Muscle of leg (tissue), 11 donors: ENCODE measurements around the gene ADAMTS9. TPM values are rescaled to one million over a fixed set of nuclear protein-coding genes. Genes with fewer than 3 reads are reported as not detected.
A peak's percentile ranks its signal among the peaks of the same experiment; 100 is the strongest.

Experiments used
- DNase-seq: peaks from one replicate; pipeline ENCODE4 v3.0.0; 2013
- H3K27ac ChIP-seq: one replicate; pipeline ENCODE4 v1.5.1; 2013; ENCODE audit warnings: mild to moderate bottlenecking, low read length, control low read depth
- H3K27me3 ChIP-seq: one replicate; pipeline ENCODE4 v1.6.1; 2013; ENCODE audit warnings: low read length; ENCODE audit not compliant: control insufficient read depth, insufficient read depth
- H3K36me3 ChIP-seq: one replicate; pipeline ENCODE4 v1.6.1; 2013; ENCODE audit warnings: low read length; ENCODE audit not compliant: control insufficient read depth, insufficient read depth
- H3K4me1 ChIP-seq: one replicate; pipeline ENCODE4 v1.6.1; 2013; ENCODE audit warnings: low read length; ENCODE audit not compliant: control insufficient read depth, insufficient read depth
- H3K4me3 ChIP-seq: one replicate; pipeline ENCODE4 v1.5.1; 2013; ENCODE audit warnings: low read length, control low read depth
- H3K9me3 ChIP-seq: replicated peaks from 2 replicates; pipeline ENCODE4 v1.6.1; 2013; ENCODE audit warnings: low read depth, low read length; ENCODE audit not compliant: control insufficient read depth
- WGBS: methylation state at CpG from one replicate; pipeline ENCODE4 v1.1.5; 2013; ENCODE audit warnings: missing lambda C conversion rate; ENCODE audit not compliant: insufficient coverage; 5-methylcytosine and 5-hydroxymethylcytosine counted together
- polyA plus RNA-seq, 8 donors: library from polyadenylated mRNA; unstranded; fragments of 120-200 nt; gene quantifications; one replicate each; pipeline versions ENCODE4 v1.2.1 to v1.2.3, GENCODE V29; 2013; ENCODE audit warnings: inconsistent platforms in 1 of 8, low replicate concordance in 1 of 8; ENCODE audit not compliant: insufficient read length in 8 of 8, insufficient read depth in 1 of 8
- total RNA-seq: library from RNA; stranded (reverse); fragments of 120-200 nt; gene quantifications from one replicate; pipeline ENCODE4 v1.2.4, GENCODE V29; 2013

ADAMTS9 gene
- total and polyA plus RNA-seq, 9 donors: 74.4 to 142 (median 97.4) TPM

DNA sequence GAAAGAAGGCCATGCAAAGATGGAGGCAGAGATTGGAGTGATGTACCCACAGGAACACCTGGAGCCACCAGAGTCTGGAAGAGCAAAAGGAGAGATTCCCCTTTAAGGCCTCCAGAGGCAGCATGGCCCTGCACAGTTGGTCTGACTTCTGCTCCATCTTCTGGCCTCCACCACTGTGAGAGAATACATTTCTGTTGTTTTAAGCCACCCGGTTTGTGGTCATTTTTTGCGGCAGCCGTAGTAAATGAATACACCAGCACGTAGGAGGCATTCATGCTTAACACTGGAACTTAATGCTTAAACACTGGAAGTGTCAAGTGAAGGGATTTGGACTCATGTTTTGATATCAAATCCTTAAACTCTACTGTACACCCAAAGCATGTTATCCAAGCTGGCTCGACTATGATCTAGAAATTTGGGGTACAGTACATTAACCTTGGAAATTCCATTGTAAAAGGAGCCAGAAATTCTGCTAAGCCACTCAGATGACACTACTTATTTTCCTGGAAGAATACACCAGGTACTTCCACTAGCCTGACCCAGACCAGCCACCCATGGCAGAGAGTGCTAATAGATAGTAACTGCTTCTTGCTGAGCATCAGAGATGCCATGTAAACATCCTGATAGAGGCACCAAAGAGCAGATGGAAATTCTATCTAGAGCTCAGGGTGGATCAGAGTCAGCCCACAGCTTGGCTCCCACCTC, 190.9 kb downstream of the ADAMTS9 start:
- no peaks in the 10 kb centered on the region for H3K36me3 ChIP-seq
- no peak overlapping the region for H3K4me3 ChIP-seq
- H3K4me1 ChIP-seq: no peaks in the 10 kb centered on the region
- 79% methylated on average over 2 of the region's 5 CpGs for WGBS
- DNase-seq: no peak
- no peaks in the 10 kb centered on the region for H3K9me3 ChIP-seq
- H3K27ac ChIP-seq: no peak overlapping the region
- no peaks in the 10 kb centered on the region for H3K27me3 ChIP-seq

DNA sequence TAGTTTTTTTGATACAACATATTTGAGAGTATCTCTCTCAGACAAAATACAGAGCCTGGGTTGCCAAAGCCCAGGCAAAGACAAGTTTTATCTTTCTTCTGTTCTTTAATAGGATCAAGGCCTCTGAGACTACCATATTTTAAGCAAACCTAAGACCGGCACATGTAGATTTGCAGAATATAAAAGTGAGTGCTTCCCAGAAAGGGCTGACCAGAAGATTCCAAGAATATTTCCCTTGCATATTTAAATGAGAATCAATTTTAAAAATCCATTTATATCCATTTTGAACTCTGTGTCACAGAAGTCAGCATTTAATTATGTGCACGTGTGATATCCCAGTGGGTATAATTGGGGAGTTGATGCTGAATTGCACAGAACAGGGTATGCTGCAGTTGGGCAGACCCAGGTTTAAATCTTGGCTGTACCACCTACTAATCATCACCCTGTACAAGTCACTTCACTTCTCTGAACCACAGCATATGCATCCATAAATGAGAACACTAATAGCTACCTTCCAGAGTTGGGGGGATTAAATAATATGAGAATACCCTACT, 191.9 kb downstream of the ADAMTS9 start:
- Histone ChIP-seq H3K27ac (no peak overlapping the region), H3K36me3 (no peaks in the 10 kb centered on the region), H3K4me1 (no peaks in the 10 kb centered on the region), H3K9me3 (no peaks in the 10 kb centered on the region), H3K27me3 (peaks cover 2% of the 10 kb centered on the region), H3K4me3 (no peak overlapping the region)
- DNase-seq: no peak
- no CpG with 5 or more reads among the region's 2 CpGs for WGBS

DNA sequence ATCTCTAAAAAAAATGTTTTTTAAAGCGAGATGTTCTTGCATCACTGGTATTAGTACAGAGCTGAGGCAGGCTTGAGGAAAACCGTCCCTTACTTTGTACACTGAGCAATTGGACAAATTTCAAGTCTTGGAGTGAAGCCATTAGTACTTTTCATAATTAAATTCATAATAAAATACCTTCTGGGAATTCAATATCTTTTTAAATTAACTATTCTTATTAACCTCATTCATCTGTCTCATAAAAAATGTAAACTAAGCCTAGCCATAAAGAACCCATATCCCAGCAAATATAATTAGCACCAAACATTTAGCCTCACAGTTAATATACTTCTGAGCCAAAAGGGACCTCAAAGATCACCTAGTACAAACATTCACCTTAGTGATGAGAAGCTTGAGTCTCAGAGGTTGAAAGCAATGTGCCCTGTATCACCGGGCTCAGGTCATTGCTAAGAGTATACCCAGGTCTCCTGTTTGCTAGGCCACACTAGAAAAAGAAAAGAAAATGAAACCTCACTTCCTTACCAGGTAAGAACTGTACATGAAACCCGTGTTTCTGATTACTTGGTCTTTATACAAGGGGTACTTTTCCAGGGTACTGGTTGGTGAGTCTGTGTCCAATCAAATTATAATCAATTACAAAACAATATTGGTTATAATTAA, 192.5 kb downstream of the ADAMTS9 start:
- WGBS: no CpG with 5 or more reads among the region's 4 CpGs

DNA sequence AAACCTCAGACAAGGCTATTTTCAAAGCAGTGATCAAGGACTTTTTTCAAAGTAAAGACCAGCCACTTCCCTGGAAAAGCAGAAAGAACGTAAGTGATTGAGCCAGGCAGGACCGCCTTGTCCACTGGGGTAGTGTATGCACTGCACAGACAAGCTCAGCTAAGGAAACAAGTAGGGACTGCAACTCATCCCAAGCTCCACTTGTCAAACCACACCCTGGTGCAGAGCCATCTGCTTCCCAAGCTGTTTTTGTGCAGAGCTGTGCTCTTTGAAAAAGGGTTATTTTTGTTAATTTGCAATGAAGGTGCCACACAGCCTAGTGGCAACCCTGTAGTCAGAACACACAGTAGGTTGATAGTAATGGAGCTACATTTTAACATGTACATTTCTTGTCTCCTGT, 193.3 kb downstream of the ADAMTS9 start:
- DNase-seq: no peak
- Histone ChIP-seq H3K27ac (no peak overlapping the region), H3K36me3 (no peaks in the 10 kb centered on the region), H3K9me3 (no peaks in the 10 kb centered on the region), H3K4me3 (no peak overlapping the region), H3K4me1 (peaks cover 2% of the 10 kb centered on the region), H3K27me3 (peaks cover 9% of the 10 kb centered on the region)
- 88% methylated on average over 2 of the region's 2 CpGs for WGBS

More for the DNA sequence above, 192.5 kb downstream of the ADAMTS9 start:
- no peak overlapping the region for H3K4me3 ChIP-seq
- no peaks in the 10 kb centered on the region for H3K36me3 ChIP-seq
- H3K4me1 ChIP-seq: no peaks in the 10 kb centered on the region
- no peaks in the 10 kb centered on the region for H3K9me3 ChIP-seq
- no peak for DNase-seq
- peaks cover 3% of the 10 kb centered on the region for H3K27me3 ChIP-seq
- no peak overlapping the region for H3K27ac ChIP-seq

DNA sequence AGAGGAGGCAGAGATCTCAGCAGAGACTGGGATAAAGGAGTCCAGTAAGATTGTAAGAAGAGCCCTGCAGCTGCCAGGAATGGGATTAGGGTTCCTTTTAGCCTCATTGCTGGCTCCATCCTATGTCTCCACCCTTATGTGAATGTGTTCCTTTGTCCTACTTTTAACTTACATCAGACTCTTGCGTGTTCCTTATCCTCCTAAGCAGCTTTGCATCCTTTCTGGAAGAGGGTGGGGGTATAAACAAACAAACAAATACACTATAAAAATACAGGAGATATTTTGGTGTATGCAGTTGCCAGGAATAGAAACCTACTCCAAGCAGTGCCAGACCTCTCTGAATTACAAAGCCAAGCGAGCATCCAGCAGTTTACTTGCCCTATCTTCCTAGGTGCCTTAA, 194.7 kb downstream of the ADAMTS9 start:
- Histone ChIP-seq H3K4me3 (no peak overlapping the region), H3K4me1 (peaks cover 10% of the 10 kb centered on the region), H3K36me3 (no peaks in the 10 kb centered on the region), H3K27ac (no peak overlapping the region), H3K27me3 (peaks cover 12% of the 10 kb centered on the region), H3K9me3 (no peaks in the 10 kb centered on the region)
- no CpG with 5 or more reads among the region's 2 CpGs for WGBS
- DNase-seq: no peak

DNA sequence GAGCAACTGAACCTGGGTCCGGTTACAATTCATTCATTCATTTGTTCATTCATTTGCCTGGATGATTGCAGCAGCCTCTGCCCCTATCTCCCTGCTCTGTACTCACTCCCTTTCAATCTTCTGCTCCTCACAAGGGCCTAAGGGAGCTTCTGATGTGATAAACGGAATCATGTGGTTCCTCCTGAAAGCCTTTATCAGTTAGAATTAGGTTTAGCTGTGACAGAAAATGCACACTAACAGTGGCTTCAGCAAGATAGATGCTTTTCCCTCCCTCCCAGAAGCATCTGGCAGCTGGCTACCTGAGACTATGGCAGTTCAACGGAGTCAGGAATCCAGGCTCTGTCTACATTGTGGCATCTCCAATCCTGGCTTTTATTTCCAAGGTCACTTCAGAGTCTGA, 196.0 kb downstream of the ADAMTS9 start:
- H3K27ac ChIP-seq: no peak overlapping the region
- H3K4me3 ChIP-seq: no peak overlapping the region
- H3K27me3 ChIP-seq: peaks cover 12% of the 10 kb centered on the region
- peaks cover 10% of the 10 kb centered on the region for H3K4me1 ChIP-seq
- no peaks in the 10 kb centered on the region for H3K9me3 ChIP-seq
- 65% methylated on average over 2 of the region's 3 CpGs for WGBS
- no peak for DNase-seq
- H3K36me3 ChIP-seq: no peaks in the 10 kb centered on the region

DNA sequence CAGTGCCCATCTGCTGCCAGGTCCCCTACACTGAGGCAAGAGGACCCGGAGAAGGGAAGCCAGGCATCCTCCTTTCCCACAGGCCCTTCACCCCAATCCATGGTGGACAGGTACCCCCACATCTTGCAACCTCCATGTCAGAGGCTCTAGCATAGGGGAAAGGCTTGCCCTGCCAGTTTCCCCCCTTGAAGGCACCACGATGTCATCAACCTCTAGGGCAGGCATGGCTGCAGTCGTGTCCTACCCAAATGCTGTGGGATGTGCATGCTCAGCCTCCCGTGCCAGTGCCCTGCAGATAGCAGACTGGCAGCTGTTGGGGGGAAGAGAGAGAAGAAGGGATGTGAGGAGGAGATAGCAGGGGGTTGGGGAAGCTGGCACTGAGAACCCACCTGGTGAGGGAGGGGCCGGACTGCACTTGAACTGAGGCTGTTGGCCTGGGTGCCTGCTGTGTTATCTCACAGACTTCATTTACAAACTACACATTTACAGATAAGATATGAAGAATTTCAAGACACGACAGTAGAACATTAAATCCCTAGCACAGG, 197.5 kb downstream of the ADAMTS9 start:
- Histone ChIP-seq H3K9me3 (no peaks in the 10 kb centered on the region), H3K4me3 (no peak overlapping the region), H3K27ac (no peak overlapping the region), H3K27me3 (peaks cover 12% of the 10 kb centered on the region), H3K4me1 (peaks cover 10% of the 10 kb centered on the region), H3K36me3 (no peaks in the 10 kb centered on the region)
- DNase-seq: no peak
- WGBS: 90% methylated on average over 4 of the region's 6 CpGs

DNA sequence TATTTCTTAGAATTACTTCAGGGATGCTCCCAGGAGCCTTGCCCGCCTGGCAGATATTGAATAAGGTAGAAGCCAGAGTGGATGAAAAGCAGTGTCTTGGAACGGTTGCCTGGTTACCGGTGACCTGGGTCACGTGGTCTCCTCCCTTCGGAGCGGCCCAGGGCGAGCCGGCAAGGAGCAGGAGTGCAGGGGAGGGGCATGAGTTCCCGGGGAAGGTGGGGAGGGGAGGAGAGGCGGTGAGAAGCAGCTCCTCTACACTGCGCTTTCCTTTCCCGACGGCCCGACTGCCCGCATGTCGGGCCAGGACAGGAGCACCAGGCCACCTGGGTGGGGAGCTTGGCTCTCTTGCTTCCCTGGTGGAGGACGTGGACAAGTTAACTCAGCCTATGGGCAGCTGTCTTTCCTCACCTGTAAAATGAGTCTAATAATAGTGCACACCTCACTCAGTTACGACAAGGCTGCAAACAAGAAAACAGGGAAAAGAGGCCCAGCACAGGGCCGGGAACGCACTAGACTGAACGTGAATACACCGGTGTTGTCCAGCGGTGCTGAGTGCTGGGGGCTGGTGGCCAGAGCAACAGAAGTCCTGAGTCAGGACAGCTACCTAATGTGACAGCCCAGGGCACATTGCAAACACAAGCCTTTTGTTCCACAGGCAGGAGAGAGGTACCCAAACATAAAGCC, 198.3 kb downstream of the ADAMTS9 start:
- DNase-seq: peak; percentile 47
- Histone ChIP-seq H3K36me3 (no peaks in the 10 kb centered on the region), H3K27me3 (peaks cover 12% of the 10 kb centered on the region), H3K4me3 (no peak overlapping the region), H3K4me1 (peaks cover 10% of the 10 kb centered on the region), H3K9me3 (no peaks in the 10 kb centered on the region), H3K27ac (no peak overlapping the region)
- 29% methylated on average over 9 of the region's 23 CpGs for WGBS

DNA sequence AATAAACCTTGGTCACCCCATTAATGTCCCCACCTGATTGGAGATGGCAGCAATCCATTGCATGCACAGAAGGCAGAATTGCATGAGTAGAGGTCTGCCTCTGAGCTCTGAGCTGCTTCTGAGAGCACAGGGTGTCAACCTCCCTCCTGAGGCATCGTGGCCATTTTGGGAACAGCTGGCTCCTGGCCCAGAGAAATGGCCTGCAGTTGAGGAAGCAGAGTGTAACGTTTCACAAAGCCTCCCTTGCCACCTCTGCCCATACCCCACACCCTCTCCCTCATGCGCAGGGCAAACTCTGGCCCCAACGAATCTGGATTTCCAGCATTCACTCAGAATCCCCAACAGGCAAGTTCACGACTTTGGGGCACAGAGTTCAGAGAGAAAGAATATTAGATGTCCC, 198.9 kb downstream of the ADAMTS9 start:
- peaks cover 12% of the 10 kb centered on the region for H3K27me3 ChIP-seq
- H3K36me3 ChIP-seq: no peaks in the 10 kb centered on the region
- H3K4me3 ChIP-seq: no peak overlapping the region

More for the DNA sequence above, 198.9 kb downstream of the ADAMTS9 start:
- Histone ChIP-seq H3K27ac (no peak overlapping the region), H3K9me3 (no peaks in the 10 kb centered on the region), H3K4me1 (peaks cover 10% of the 10 kb centered on the region)
- 21% methylated on average over 4 of the region's 5 CpGs for WGBS
- peak; percentile 32 for DNase-seq
